GM04503 (cell line): Measurements from ENCODE around the gene MYO18A.

Experiments used
- DNase-seq: peaks from one replicate; pipeline ENCODE4 v3.0.0-alpha.2; 2012; ENCODE audit warnings: low read depth

MYO18A gene

DNA sequence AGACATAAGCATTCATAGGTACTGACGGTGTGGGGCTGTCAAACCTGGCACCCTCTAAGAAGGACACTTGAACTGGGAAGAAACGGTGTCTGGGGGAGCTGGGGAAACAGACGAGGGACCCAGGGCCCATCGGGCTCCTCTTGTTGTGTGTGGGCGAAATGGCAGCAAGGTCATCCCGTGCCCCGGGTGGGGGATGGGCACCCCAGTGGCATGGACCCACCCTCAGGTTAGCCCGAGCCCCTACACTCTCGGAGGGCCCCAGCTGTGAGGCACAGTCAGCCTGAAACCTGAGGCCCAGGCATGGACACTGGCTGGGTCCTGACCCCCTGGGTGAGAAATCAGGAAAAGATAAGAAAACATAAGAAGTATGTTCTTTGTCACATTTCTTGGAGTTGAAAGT, 57.1 kb downstream of the MYO18A start:
- DNase-seq = no peak

DNA sequence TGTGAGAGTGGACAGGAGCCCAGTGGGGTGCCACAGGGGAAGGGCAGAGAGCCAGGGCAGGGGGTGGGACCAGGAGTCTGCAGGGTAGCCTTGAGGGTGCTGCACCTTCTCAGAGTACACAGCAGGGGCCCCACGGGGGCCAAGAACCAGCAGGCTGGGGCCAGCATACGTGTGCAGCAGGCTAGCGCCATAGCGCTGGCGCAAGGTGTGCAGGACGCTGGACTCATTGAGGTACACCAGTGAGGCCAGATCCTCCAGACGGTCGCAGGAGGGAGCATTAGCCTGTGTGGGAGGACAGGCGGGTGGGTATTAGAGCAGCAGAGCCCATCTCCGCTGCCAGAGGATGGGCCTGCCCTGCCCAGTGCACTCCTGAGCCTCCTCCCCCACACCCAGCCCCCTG, 58.8 kb downstream of the MYO18A start:
- no peak for DNase-seq

DNA sequence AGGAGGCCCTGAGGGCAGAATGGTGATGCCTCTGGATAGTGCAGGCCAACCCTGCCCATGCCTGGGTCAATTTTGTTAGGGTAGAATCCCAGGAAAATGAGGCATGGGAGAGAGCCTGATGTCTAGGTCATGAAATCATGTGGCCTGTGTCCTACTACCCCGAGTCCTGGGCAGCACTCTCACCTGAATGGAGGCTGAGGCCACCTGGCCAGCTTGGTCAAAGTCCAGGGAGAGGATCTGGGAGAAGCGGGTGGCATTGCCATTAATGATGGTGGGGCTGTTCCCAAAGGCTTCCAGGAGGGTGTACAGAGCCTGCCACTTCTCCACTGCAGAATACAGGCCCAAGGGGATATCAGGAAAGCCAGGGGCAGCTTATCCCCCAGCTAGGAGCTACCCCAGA, 59.8 kb downstream of the MYO18A start:
- DNase-seq = no peak

DNA sequence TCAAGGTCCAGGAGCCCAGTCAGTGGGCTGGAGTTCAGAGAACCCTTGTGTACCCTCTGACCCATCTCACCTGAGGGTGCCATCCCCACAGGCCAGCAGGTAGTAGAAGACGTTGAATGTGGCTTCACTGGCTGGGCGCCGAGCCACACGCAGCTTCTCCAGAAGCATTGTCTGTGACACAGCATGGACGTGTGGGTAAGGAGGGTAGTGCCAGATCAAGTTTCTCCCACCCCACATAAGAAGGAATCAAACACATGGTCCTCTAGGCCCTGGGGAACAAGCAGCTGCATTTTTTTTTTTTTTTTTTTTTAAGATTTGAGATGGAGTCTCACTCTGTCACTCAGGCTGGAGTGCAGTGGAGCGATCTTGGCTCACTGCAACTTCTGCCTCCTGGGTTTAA, 60.9 kb downstream of the MYO18A start:
- DNase-seq = no peak

DNA sequence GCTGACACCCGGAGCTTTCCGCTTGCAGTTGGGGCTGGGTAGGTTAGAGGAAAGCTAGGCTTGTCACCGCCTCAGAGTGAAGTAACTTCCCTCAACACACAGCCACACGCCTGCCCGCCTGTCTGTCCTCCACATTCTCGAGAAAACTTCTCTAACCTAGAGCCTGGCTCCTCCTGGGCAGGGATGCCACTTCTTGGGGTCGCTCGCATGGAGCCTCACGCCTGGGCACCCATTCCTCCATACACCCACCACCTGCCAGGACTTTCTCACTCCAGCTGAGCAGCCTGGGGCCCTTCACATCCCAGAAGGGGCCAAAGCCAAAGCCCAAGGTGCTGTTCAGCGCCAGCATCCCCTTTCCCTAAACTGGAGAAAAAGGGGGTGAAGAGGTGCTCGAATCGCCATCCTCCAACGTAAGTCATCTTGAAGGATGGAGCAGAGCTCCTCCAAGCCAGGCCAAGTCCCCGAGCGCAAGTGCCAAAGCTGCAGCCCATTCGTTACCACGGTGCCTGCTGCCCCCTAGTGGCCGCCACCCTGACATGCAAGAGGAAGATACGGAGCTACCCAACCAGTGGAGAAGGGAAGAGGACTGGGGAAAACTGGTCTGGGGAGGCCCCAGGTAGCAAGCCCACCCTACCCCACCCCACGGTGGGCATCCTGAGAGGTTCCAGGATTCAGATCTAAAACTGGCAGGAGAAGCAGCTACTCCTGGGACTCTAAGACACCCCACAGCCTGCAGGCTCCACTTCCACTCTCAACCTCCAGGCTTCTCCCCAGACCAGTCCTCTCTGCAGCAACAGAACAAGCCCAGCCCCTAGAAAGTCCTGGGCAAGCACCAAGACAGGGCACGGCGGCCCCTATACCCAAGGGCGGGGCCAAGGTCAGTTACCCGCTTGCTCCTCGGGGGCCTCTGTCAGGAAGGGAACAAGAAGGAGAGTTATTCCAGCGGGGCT, 63.1 kb downstream of the MYO18A start:
- DNase-seq = no peak

DNA sequence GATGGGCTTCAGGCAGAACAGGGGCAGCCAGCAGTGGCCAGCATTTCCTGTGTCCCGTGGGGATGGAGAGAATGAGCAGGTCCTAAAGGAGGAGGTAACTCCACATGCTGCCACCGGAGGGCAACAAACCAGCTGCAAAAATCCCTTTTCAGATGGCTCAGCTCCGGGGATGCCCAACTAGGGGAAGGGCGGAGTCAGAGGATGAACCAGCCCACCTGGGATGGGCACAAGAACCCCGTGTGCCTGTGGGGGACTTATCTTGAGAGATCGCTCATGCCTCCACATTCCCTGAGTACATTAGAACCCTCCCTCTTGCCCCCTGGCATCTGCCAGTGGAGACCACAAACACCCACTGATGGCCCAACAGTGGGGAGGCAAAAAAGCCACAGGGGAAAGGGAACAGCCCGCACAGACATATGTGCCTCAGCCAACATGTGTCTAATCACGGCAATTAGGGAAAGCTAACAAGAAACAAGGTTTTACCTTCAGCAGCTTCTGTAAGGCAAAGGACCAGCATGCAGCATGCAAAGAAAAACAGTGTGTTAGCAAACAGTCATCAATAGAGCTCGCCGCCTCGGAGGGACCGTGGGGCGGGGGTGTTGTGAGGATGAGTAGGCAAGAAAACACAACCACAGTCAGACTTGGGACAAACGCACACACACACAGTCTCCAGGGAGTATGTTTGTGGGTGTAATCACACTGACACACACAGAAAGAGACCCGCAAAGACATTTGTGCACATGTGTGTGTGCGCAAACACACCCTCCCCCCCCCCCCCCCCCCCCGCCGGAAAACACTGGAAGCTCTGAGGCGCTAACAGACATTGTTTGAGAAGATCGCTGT, 64.0 kb downstream of the MYO18A start:
- no peak for DNase-seq

DNA sequence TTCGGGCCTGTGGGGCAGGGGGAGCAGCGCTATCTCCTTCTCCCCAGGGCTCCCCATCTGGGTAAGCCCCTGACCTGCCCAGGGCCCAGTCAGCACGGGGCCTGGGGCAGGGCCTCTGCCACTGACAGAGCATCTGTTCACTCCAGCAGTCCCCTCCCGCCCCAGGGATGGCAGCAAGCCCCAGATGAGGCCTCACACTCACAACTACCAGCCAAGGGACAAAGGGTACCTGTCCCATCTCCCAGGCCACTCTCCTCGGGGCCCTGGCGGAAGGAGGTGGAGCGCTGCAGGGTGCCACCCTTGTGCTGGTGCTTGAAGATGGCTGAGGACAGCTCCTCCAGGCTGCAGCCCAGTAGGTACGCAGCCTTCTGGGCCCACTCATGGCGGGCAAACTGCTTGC, 64.8 kb downstream of the MYO18A start:
- DNase-seq = no peak

DNA sequence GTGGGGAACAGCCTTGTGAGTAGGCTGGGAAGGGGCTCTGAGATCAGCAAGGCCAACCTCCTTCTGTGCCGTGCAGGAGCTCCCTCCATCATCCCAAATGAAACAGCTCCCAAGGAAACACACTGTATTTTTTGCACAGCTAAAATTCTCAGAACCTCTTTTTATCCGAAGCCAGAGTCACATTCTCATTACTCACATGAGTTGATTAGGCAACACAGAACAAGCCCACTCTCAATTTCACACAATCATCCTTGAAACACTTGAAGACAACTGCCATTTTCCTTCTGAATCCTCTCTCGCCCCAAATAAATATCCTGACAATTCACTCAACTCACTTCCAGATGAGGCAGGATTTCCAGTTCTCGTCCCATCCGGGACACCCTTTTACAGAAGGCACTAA, 66.1 kb downstream of the MYO18A start:
- no peak for DNase-seq

DNA sequence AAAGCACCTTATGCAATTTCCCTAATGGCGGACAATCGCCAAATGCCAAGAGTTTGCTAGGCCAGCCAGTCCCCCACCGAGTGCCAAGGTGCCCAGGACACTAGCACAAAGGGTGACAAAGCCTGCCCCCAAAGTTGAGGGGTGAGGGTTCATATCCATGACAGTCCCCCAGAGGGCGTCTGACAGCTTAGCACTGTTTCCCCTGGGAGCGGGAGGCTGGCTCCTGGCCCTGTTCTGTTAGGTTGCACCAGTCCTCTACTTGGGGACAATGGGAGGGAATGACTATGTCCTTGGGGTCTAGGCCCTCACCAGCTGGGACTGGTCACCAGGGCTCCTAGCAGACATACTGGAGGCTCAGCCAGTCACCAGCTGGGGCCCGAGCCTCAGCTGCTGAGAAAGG, 66.9 kb downstream of the MYO18A start:
- DNase-seq = no peak

DNA sequence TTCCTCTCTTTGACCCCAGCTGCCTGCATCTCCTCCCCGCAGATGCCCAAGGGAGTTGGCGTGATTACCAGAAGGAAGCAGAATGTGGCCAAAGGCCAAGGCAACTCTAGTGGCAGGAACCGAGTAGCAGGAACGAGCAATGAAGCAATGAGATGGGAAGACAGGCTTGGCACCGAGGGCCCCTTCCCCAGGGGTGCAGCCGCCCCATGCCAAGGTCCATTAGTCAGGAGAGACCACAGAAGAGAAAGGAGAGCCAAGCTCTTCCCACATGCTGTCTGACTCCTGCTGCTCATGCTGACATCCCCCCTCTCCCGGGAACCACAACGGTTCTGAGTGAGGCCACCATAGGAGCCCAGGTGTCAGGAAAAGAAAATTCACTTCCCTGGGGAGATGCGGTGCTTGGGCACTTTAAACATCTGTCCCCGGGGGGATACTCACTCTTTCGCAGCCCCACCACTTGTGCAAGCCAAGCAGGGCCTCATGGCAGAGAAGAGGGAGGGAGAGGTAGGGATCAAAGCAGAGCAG, 67.4 kb downstream of the MYO18A start:
- no peak for DNase-seq

DNA sequence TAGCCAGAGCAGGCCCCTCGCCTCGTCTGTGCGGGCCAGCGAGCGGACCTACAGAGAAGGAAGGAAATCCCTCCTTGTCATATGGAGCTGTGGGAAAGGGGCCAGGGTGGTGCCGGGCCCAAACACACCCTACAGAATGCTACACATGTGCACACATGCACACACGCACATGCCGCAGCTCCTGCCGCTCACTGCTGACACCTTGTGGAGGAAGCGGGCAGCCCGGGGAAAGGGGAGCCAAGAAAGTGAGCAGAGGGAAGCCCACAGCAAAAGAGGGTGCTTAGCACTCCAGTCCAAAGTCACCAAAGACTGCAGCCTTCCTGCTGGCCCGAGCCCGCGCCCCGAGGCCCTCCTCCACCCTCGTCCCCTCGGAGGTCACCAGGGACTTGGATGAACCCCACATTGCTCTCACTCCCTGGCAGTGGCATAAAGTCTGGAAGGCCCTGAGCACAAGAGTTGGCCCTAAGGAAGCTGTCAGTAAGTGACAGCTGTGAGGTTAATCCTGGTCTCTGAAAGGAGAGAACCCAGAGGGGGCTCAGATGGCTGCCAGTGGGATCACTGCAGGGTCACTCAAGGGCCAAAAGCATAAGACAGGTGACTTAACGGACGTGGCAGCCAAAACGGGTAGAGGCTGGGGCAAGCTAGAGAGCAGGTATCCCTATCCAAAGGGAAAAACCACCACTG, 68.2 kb downstream of the MYO18A start:
- no peak for DNase-seq

DNA sequence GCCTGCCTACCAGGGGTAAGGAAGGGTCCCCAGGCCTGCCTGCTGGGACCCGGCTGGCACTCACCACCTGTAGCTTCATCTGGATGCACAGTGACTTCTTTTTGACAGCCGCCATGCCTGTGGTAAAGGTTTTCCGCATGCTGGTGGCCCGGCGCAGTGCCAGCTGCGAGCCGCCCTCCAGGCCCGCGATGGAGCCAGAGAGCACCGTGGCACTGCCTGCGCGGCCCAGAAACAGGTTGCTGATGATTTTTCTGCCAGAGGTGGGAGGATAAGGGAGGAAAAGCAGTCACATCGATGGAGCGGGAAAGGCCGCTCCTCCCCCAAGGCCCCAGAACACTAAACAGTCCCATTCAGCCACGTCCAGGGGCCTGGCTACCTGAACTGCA, 69.8 kb downstream of the MYO18A start:
- no peak for DNase-seq

DNA sequence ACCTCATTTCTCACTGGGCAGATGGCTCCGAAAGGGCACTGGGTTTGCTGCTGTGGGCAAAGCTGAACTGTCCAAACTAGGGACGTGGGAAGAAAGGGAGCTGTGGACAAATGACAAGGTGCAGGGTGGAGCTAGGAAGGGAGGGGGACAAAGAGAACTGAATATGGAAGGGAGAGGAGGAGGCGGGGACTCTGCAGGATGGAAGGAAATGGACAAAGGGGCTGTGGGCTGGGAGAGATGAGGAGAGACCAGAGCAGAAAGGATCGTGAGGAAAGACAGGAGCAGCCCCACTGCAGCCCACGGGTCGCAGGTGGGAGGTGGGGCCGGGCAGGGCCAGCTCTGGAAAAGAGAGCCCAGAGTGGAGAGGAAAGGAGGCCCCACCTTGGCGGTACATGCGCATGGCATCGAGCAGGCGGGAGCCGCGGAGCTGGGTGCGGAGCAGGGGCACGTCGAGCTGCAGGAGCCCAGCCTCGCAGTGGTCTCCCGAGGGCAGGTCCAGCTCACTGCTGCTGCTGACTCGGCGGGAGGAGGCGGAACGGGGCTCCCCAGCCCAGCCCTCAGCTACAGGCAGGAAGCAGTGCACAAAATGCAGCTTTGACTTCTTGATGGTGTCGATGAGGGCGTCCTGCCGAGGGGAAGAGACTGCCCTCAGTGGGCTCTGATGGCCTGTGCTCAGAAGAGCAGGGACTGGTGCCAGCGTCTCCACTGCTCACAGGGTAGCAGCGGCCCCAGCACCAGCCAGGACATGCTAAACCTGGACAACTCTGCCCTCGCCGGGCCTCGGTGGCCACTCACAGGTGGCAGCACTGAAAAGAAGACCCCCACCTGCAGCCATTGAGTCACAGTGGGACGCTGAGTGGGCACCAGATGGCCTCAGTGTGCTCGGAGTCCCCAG, 70.5 kb downstream of the MYO18A start:
- no peak for DNase-seq

DNA sequence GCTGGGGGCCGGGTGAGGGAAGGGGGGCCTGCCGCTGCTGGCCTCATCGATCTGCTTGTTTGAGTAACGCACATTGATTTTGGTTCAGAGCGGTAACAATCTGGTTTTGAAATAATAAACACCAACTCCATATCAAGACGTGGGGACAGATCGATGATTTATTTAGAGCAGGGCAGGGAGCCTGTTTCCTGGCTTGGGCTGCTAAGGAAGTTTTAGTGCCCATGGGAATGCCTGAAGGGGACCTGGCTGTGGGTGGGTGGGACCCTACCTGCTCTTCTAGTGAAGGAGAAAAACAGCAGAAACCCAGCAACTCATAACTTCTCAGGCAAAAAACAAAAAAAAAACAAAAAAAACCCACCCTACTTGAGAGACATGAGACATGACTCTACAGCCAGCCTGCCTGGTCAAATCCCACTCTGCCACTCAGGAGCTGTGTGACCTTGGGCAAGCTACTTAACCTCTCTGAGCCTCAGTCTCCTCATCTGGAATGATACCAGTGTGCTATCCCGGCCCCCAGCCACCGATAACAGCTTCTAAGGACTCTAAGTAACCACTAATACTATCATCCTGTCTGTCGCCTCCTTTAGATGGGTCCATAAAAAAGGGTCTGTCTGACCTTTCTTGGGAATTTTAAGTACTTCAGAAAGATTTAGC, 71.2 kb downstream of the MYO18A start:
- no peak for DNase-seq

DNA sequence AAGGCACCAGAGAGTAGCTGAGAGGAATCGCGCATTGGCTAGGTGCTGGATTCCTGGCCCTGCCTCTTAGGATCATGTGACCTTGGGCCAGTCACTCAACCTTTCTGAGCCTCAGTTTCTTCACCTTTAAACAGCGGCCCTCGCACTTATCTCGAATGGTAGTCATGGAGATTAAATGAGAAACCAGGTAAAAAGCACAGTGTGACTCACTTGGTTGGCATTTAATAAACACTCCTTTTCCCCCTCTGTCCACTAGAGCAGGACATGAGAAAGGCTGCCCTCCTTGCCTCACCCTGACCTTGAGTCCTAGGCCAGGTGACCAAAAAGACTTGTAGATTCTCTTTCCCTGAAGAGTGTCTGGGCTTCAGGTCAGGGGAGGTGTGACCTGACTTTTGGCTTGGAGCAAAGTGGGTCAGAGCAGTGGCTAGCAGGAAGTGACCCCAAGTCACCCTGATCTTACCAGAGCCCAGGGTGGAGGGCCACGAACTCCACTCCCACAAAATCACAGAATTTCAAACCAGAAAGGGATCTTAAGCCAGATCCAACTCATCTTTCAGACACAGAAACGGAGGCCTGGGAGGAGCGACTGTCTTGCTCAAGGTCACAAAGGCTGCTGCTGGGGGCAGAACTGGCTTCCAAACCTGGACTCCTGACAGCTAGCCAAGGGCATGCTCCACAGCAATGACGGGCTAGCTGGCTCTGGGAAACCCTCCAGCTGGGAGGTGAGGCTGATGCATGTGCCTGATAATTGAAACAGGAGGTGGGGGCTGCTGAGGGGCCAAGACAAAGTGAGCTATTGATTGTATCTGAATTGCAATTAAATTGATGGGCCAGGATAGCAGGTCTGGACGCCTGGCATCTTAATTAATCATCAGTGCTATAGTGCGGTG, 72.0 kb downstream of the MYO18A start:
- DNase-seq = no peak

DNA sequence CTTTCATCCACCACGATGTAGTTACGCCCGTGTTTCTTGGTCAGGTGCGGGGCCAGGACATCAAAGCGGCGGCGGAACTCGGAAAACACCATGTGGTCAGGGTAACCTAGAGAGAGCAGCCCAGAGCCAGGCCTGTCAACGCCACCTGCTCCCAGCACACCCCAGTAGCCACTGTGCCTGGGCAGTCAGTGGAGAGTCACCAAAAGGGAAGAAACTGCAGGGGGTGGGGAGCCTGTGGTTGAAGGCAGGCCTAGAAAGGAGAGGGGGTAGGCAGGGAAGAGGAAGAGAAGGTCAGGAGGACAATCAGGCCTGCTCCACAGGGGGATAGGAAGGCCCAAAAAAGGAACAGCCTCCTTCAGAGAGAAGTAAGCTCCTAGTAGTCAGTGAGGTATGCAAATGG, 73.1 kb downstream of the MYO18A start:
- DNase-seq = no peak

DNA sequence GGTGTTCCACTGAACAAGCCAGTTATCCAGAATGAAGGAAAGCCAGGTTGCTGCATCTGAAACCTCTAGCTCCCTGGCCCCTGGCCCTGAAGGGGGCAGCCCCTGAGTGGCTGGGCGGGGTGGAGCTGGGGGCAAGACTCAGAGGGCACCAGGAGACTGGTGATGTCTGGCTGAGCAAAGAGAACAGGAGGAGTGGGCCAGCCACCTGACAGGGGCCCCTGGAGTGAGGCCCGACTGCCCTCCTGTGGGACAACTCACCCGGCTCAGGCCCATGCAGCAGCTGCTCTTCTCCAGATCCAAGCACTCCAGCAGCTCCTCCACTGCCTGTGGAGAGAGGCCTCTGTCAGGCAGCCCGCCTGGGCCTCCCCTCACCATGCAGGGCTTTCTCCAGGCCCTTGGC, 76.9 kb downstream of the MYO18A start:
- no peak for DNase-seq

DNA sequence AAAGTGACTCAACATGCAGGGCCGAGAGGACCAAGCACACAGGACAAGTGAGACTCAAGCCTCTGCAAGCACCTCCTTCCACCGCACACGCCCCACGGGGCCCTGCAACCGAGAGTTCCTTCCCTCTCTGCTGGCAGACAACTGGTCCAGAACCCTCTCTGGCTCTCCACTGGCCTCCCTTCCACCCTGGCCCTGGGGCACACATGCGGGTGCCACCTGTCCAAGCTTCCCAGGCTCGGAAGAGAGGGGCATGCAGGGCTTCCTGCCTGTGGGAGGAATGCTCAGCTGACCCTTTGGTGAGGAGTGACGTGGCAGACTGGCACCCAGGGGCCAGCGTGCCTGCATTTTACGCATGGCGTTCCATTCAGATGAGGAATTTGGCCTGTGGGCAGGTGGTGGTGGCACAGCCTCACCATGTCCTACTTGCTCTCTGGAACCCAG, 77.4 kb downstream of the MYO18A start:
- DNase-seq = no peak

DNA sequence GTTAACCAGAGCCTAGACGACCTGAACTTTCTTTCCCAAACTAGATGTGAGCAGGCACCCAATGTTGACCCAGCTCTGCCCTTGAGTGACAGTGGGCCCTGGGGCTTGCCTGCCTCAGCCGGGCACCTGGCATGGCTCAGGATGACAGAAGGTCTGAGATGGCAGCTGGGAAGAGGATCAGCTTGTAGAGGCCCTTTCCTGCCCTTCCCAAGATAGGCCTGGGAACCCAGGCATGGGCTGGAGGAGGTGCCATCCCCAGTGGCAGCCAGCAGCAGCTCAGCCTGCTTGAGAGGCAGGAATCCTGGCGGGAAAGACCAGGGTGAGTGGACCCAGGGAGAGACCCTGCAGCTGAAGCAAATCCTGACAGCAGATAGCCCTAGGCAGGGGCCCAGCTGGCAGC, 78.2 kb downstream of the MYO18A start:
- DNase-seq = no peak

DNA sequence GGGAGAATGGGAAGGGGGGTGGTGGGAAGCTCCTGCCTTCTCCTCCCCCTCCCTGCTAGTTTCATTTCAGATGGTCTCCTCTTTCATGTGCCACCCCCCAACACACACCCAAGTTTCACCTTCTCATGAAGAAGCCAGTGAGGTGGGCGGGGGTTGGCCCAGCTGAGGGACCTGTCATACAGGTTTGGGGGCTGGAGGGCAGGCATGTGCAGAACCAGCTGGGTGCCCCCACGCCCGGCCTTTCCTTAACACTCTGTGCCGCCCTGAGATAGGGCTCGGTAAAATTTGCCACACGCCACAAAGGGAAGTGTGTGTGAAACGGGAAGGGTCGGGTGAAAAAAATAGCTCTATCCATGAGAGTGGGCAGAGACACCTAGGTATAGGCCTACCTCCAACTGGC, 79.9 kb downstream of the MYO18A start:
- no peak for DNase-seq
